Tibial nerve (tissue), 4 donors: ENCODE data around the gene GRIK5.

Experiments used
- CTCF ChIP-seq, 5 experiments: fragments of 200-600 bp in 3 of 5; fragments of 450-650 bp in 2 of 5; sonication (generic) in 3 of 5; IDR thresholded peaks; one replicate each; pipeline ENCODE4 v1.5.1; 2016 to 2019; ENCODE audit warnings: antibody characterized with exemption in 5 of 5, mild to moderate bottlenecking in 3 of 5, moderate library complexity in 2 of 5
- EP300 ChIP-seq, 2 donors: sonication (generic); formaldehyde crosslinking; IDR thresholded peaks; one replicate each; pipeline ENCODE4 v1.6.1; 2017; ENCODE audit warnings: antibody characterized with exemption in 2 of 2, mild to moderate bottlenecking in 1 of 2

GRCh38 chr19:42079886-42080763 is 10.1 kb upstream of the GRIK5 start:
- no peak for TF ChIP-seq CTCF (IDR thresholded peaks at IDR 0.05)
- TF ChIP-seq EP300 (IDR thresholded peaks at IDR 0.05): no peak
